HepG2 (cell line): ENCODE data around the gene CDC14B. TPM values are rescaled to one million over a fixed set of nuclear protein-coding genes. Genes with fewer than 3 reads are reported as not detected.

Experiments
- CENPX ChIP-seq: sonication (generic); formaldehyde crosslinking; IDR thresholded peaks from 2 replicates; pipeline ENCODE4 v1.9.0; 2021; ENCODE audit warnings: mild to moderate bottlenecking, missing genetic modification reagents, moderate library complexity
- CREM ChIP-seq, 2 experiments: sonication (generic) in 1 of 2; formaldehyde crosslinking in 1 of 2; IDR thresholded peaks; 2 replicates each; pipeline versions ENCODE4 v1.4.0 to v1.6.1; 2016 to 2020; ENCODE audit warnings: antibody characterized with exemption in 1 of 2, mild to moderate bottlenecking in 1 of 2, missing genetic modification reagents in 1 of 2
- FLYWCH1 ChIP-seq: sonication (generic); formaldehyde crosslinking; IDR thresholded peaks from 2 replicates; pipeline ENCODE4 v1.8.1; 2023; ENCODE audit warnings: mild to moderate bottlenecking, missing genetic modification reagents
- GATA4 ChIP-seq: sonication (generic); IDR thresholded peaks from 2 replicates; pipeline ENCODE4 v1.6.1; 2016; ENCODE audit warnings: antibody characterized with exemption, low read depth, borderline replicate concordance
- HMGA1 ChIP-seq: sonication (generic); formaldehyde crosslinking; conservative IDR thresholded peaks from 2 replicates; pipeline ENCODE4 v1.4.0; 2020; ENCODE audit warnings: missing genetic modification reagents
- MTERF4 ChIP-seq: sonication (generic); formaldehyde crosslinking; IDR thresholded peaks from 2 replicates; pipeline ENCODE4 v1.8.0; 2023; ENCODE audit warnings: mild to moderate bottlenecking, missing genetic modification reagents
- MTF1 ChIP-seq: sonication (generic); formaldehyde crosslinking; IDR thresholded peaks from 2 replicates; pipeline ENCODE4 v1.5.0; 2020; ENCODE audit warnings: missing genetic modification reagents
- NCOA1 ChIP-seq: sonication (generic); formaldehyde crosslinking; IDR thresholded peaks from 2 replicates; pipeline ENCODE4 v1.9.0; 2021; ENCODE audit warnings: missing genetic modification reagents
- SMAD9 ChIP-seq: sonication (generic); formaldehyde crosslinking; IDR thresholded peaks from 2 replicates; pipeline ENCODE4 v1.5.1; 2020; ENCODE audit warnings: mild to moderate bottlenecking, missing genetic modification reagents
- STAG1 ChIP-seq: sonication (generic); formaldehyde crosslinking; IDR thresholded peaks from 2 replicates; pipeline ENCODE4 v1.4.0; 2020; ENCODE audit warnings: missing genetic modification reagents
- TAF15 ChIP-seq: fragments of 200-400 bp; formaldehyde crosslinking; IDR thresholded peaks from one replicate; pipeline ENCODE4 v1.6.1; 2018; ENCODE audit warnings: mild to moderate bottlenecking, low read depth, low read length; ENCODE audit not compliant: poor library complexity, severe bottlenecking
- TEF ChIP-seq: sonication (generic); formaldehyde crosslinking; IDR thresholded peaks from 2 replicates; pipeline ENCODE4 v1.5.0; 2020; ENCODE audit warnings: missing genetic modification reagents
- TRIM24 ChIP-seq: sonication (generic); formaldehyde crosslinking; IDR thresholded peaks from 2 replicates; pipeline ENCODE4 v1.8.0; 2022; ENCODE audit warnings: mild to moderate bottlenecking, missing genetic modification reagents
- YEATS2 ChIP-seq: sonication (generic); formaldehyde crosslinking; IDR thresholded peaks from 2 replicates; pipeline ENCODE4 v1.4.0; 2020; ENCODE audit warnings: missing genetic modification reagents, borderline replicate concordance
- ZNF263 ChIP-seq: sonication (generic); formaldehyde crosslinking; IDR thresholded peaks from 2 replicates; pipeline ENCODE4 v1.4.0; 2020; ENCODE audit warnings: missing genetic modification reagents
- ZNF407 ChIP-seq: sonication (generic); formaldehyde crosslinking; IDR thresholded peaks from one replicate; pipeline ENCODE4 v1.5.1; 2020; ENCODE audit warnings: mild to moderate bottlenecking, missing genetic modification reagents; ENCODE audit errors: not compliant biosample characterization
- ZNF430 ChIP-seq: sonication (generic); formaldehyde crosslinking; IDR thresholded peaks from 2 replicates; pipeline ENCODE4 v1.9.0; 2021; ENCODE audit warnings: mild to moderate bottlenecking, missing genetic modification reagents
- ZNF703 ChIP-seq: sonication (generic); formaldehyde crosslinking; IDR thresholded peaks from 2 replicates; pipeline ENCODE4 v1.5.1; 2020; ENCODE audit warnings: missing genetic modification reagents, mild to moderate bottlenecking, moderate library complexity, borderline replicate concordance
- ZNF761 ChIP-seq: sonication (generic); formaldehyde crosslinking; conservative IDR thresholded peaks from 2 replicates; pipeline ENCODE4 v1.4.0; 2020; ENCODE audit warnings: mild to moderate bottlenecking, missing genetic modification reagents
- ZNF883 ChIP-seq: sonication (generic); formaldehyde crosslinking; IDR thresholded peaks from 2 replicates; pipeline ENCODE4 v1.5.1; 2020; ENCODE audit warnings: mild to moderate bottlenecking, missing genetic modification reagents; ENCODE audit errors: not compliant biosample characterization
- polyA plus RNA-seq, 8 experiments: library from polyadenylated mRNA; depleted of rRNA in 3 of 8; stranded (reverse) in 7 of 8; unstranded in 1 of 8; fragments of >200 nt; fragmentation: Illumina TruSeq in 4 of 8; extraction: Trizol in 4 of 8; gene quantifications; 2 replicates each; pipeline versions ENCODE4 v1.2.1 to v1.2.3, GENCODE V29; 2011 to 2016; ENCODE audit warnings: low read depth in 4 of 8, missing spikeins in 1 of 8, mixed read lengths in 1 of 8; ENCODE audit not compliant: insufficient read depth in 1 of 8
- total RNA-seq, 5 experiments: library from RNA; depleted of rRNA; stranded (reverse); fragments of >200 nt; fragmentation: Illumina TruSeq; extraction: Trizol; gene quantifications; 2 replicates each; pipeline ENCODE4 v1.2.3, GENCODE V29; 2016; ENCODE audit warnings: low read depth in 1 of 5

Gene CDC14B
- total and polyA plus RNA-seq, 2 of the 13 experiments (the other 11 are each of a cell fraction or from before 2014, with no cell fraction given) = 25.8 to 33.3 TPM

- TF ChIP-seq MTERF4 (CRISPR knock-in tag) (no peak), CENPX (CRISPR knock-in tag) (no peak), GATA4 (peak; percentile 95), FLYWCH1 (CRISPR knock-in tag) (no peak), TAF15 (no peak), ZNF883 (CRISPR knock-in tag) (no peak), HMGA1 (CRISPR knock-in tag) (no peak), TRIM24 (CRISPR knock-in tag) (no peak), CREM (IDR thresholded peaks at IDR 0.05) (peak; percentile 97), CREM (CRISPR knock-in tag; IDR thresholded peaks at IDR 0.05) (no peak), STAG1 (CRISPR knock-in tag) (peak; percentile 29), ZNF407 (CRISPR knock-in tag) (no peak), ZNF430 (CRISPR knock-in tag) (peak; percentile 61), ZNF263 (CRISPR knock-in tag) (peak; percentile 30; the same call in 1 of the 2 replicates), ZNF761 (CRISPR knock-in tag) (0 out of 2 replicates have a peak, but pooled peaks have one; percentile 31), NCOA1 (CRISPR knock-in tag) (no peak), ZNF703 (CRISPR knock-in tag) (no peak), TEF (CRISPR knock-in tag) (no peak), SMAD9 (CRISPR knock-in tag) (no peak), YEATS2 (CRISPR knock-in tag) (peak; percentile 48; the same call in 1 of the 2 replicates), MTF1 (CRISPR knock-in tag) (no peak)
Observed at GRCh38 chr9:96491079-96491879, 128.4 kb downstream of the CDC14B start (continued).
